Trophoblast cell (in vitro differentiated cells and primary cell): Measurements from ENCODE around the gene ZNF784.

ENCODE experiments used
- DNase-seq, 2 donors: peaks; one replicate each; pipeline ENCODE4 v3.0.0-alpha.2; 2016
- H2AFZ ChIP-seq: 2 replicates; pipeline ENCODE4 v1.6.1; 2013; ENCODE audit warnings: low read length, moderate library complexity, mild to moderate bottlenecking; ENCODE audit not compliant: insufficient read depth, poor library complexity
- H2AK5ac ChIP-seq: 2 replicates; pipeline ENCODE4 v1.6.1; 2013; ENCODE audit warnings: mild to moderate bottlenecking, low read length
- H2BK120ac ChIP-seq: 2 replicates; pipeline ENCODE4 v1.6.1; 2013; ENCODE audit warnings: low read length, mild to moderate bottlenecking, moderate library complexity; ENCODE audit not compliant: insufficient read depth, poor library complexity
- H2BK12ac ChIP-seq: 2 replicates; pipeline ENCODE4 v1.6.1; 2013; ENCODE audit warnings: mild to moderate bottlenecking, low read length, moderate library complexity
- H2BK5ac ChIP-seq: 2 replicates; pipeline ENCODE4 v1.6.1; 2013; ENCODE audit warnings: low read length, low read depth, moderate library complexity, mild to moderate bottlenecking; ENCODE audit not compliant: poor library complexity
- H3K14ac ChIP-seq: 2 replicates; pipeline ENCODE4 v1.6.1; 2013; ENCODE audit warnings: mild to moderate bottlenecking, low read length
- H3K18ac ChIP-seq: 2 replicates; pipeline ENCODE4 v1.6.1; 2013; ENCODE audit warnings: mild to moderate bottlenecking, low read length
- H3K23ac ChIP-seq: 2 replicates; pipeline ENCODE4 v1.6.1; 2013; ENCODE audit warnings: low read length
- H3K27ac ChIP-seq: 2 replicates; pipeline ENCODE4 v1.5.1; 2013; ENCODE audit warnings: low read depth, mild to moderate bottlenecking, inconsistent platforms, low read length, moderate library complexity
- H3K27me3 ChIP-seq: 2 replicates; pipeline ENCODE4 v1.6.1; 2013; ENCODE audit warnings: inconsistent platforms, mild to moderate bottlenecking, low read length, moderate library complexity; ENCODE audit not compliant: insufficient read depth
- H3K36me3 ChIP-seq, 2 experiments: 1 replicate in 1 of 2; 2 replicates in 1 of 2; pipeline ENCODE4 v1.6.1; 2013; ENCODE audit warnings: low read length in 2 of 2, mild to moderate bottlenecking in 2 of 2, moderate library complexity in 1 of 2; ENCODE audit not compliant: insufficient read depth in 2 of 2, control insufficient read depth in 1 of 2
- H3K4ac ChIP-seq: 2 replicates; pipeline ENCODE4 v1.6.1; 2013; ENCODE audit warnings: low read depth, mild to moderate bottlenecking, low read length, moderate library complexity
- H3K4me1 ChIP-seq, 2 experiments: 1 replicate in 1 of 2; 2 replicates in 1 of 2; pipeline ENCODE4 v1.6.1; 2013; ENCODE audit warnings: low read length in 2 of 2, mild to moderate bottlenecking in 2 of 2, moderate library complexity in 1 of 2; ENCODE audit not compliant: insufficient read depth in 2 of 2, control insufficient read depth in 1 of 2
- H3K4me2 ChIP-seq: 2 replicates; pipeline ENCODE4 v1.6.1; 2013; ENCODE audit warnings: inconsistent platforms, mild to moderate bottlenecking, low read length, moderate library complexity
- H3K4me3 ChIP-seq: 2 replicates; pipeline ENCODE4 v1.5.1; 2013; ENCODE audit warnings: mild to moderate bottlenecking, low read depth, low read length, inconsistent platforms
- H3K79me1 ChIP-seq: one replicate; pipeline ENCODE4 v1.6.1; 2013; ENCODE audit warnings: low read length
- H3K79me2 ChIP-seq: 2 replicates; pipeline ENCODE4 v1.6.1; 2013; ENCODE audit warnings: low read length, mild to moderate bottlenecking; ENCODE audit not compliant: control insufficient read depth, insufficient read depth, poor library complexity
- H3K9ac ChIP-seq: 2 replicates; pipeline ENCODE4 v1.6.1; 2013; ENCODE audit warnings: mild to moderate bottlenecking, low read length
- H3K9me3 ChIP-seq: 2 replicates; pipeline ENCODE4 v1.6.1; 2013; ENCODE audit warnings: low read depth, mild to moderate bottlenecking, control low read depth, inconsistent platforms, low read length; ENCODE audit not compliant: insufficient read depth
- H4K12ac ChIP-seq: 2 replicates; pipeline ENCODE4 v1.6.1; 2013; ENCODE audit warnings: low read depth, mild to moderate bottlenecking, low read length, moderate library complexity
- H4K8ac ChIP-seq: 2 replicates; pipeline ENCODE4 v1.6.1; 2013; ENCODE audit warnings: low read depth, mild to moderate bottlenecking, low read length, moderate library complexity
- H4K91ac ChIP-seq: one replicate; pipeline ENCODE4 v1.6.1; 2013; ENCODE audit warnings: low read depth, mild to moderate bottlenecking, low read length, moderate library complexity
- WGBS: extraction: QIAGEN DNeasy Blood & Tissue Kit; methylation state at CpG from one replicate; pipeline ENCODE4 v1.1.7; 2013; ENCODE audit warnings: missing lambda C conversion rate; ENCODE audit not compliant: insufficient read length, insufficient coverage; ENCODE audit errors: extremely low coverage; 5-methylcytosine and 5-hydroxymethylcytosine counted together

ZNF784 gene

GRCh38 chr19:55646889-55647731 lies 22.7 kb upstream of the ZNF784 start:
- peak overlapping the region; percentile 54 for H4K12ac ChIP-seq
- H3K23ac ChIP-seq: no peak overlapping the region
- no peak overlapping the region for H2BK12ac ChIP-seq
- H4K91ac ChIP-seq: peak overlapping the region; percentile 93
- H2BK120ac ChIP-seq: no peak overlapping the region
- peak overlapping the region; percentile 92 for H3K4me2 ChIP-seq
- H2BK5ac ChIP-seq: peak overlapping the region; percentile 13
- peaks cover 20% of the 10 kb centered on the region for H3K79me1 ChIP-seq
- peak overlapping the region; percentile 93 for H3K4me3 ChIP-seq
- peak overlapping the region; percentile 16 for H3K18ac ChIP-seq
- DNase-seq: peak in 1 of 2 donors; percentile 38
- H3K27me3 ChIP-seq: no peaks in the 10 kb centered on the region
- H3K4ac ChIP-seq: no peak overlapping the region
- H3K14ac ChIP-seq: peak overlapping the region; percentile 23
- H2AK5ac ChIP-seq: no peak overlapping the region
- H3K79me2 ChIP-seq: peaks cover 19% of the 10 kb centered on the region
- peak overlapping the region; percentile 85 for H4K8ac ChIP-seq
- peak overlapping the region; percentile 51 for H3K9ac ChIP-seq
- no peak overlapping the region for H2AFZ ChIP-seq
- H3K9me3 ChIP-seq: no peaks in the 10 kb centered on the region
- no peak overlapping the region for H3K27ac ChIP-seq
- no CpG with 5 or more reads among the region's 14 CpGs for WGBS
- H3K4me1 ChIP-seq: peaks cover 11 to 24% of the 10 kb centered on the region in 2 experiments
- H3K36me3 ChIP-seq: peaks cover 26% of the 10 kb centered on the region in 2 experiments

- Histone ChIP-seq H2BK120ac (no peak overlapping the region), H3K36me3 (peaks cover 18 to 23% of the 10 kb centered on the region in 2 experiments), H3K79me2 (peaks cover 25% of the 10 kb centered on the region), H2AFZ (no peak overlapping the region), H3K4ac (no peak overlapping the region), H3K14ac (no peak overlapping the region), H3K79me1 (peaks cover 29% of the 10 kb centered on the region), H3K4me3 (no peak overlapping the region), H4K12ac (no peak overlapping the region), H2AK5ac (no peak overlapping the region), H3K18ac (no peak overlapping the region), H4K91ac (no peak overlapping the region), H2BK5ac (no peak overlapping the region), H3K4me2 (no peak overlapping the region), H3K9me3 (no peaks in the 10 kb centered on the region), H3K9ac (no peak overlapping the region), H3K4me1 (peaks cover 11 to 25% of the 10 kb centered on the region in 2 experiments), H3K27me3 (no peaks in the 10 kb centered on the region), H4K8ac (no peak overlapping the region), H2BK12ac (no peak overlapping the region), H3K27ac (no peak overlapping the region), H3K23ac (no peak overlapping the region)
- DNase-seq: no peak
- no CpG with 5 or more reads among the region's 5 CpGs for WGBS
Measured at GRCh38 chr19:55645512-55645881, 21.1 kb upstream of the ZNF784 start.

- Histone ChIP-seq H3K9ac (no peak overlapping the region), H3K14ac (no peak overlapping the region), H4K12ac (no peak overlapping the region), H2AK5ac (no peak overlapping the region), H3K4me3 (no peak overlapping the region), H4K91ac (no peak overlapping the region), H3K36me3 (peaks cover 16 to 18% of the 10 kb centered on the region in 2 experiments), H3K4me1 (peaks cover 16 to 30% of the 10 kb centered on the region in 2 experiments), H3K9me3 (no peaks in the 10 kb centered on the region), H2BK120ac (no peak overlapping the region), H3K79me2 (peaks cover 27% of the 10 kb centered on the region), H3K4ac (peak overlapping the region; percentile 96), H3K23ac (no peak overlapping the region), H3K27ac (no peak overlapping the region), H2AFZ (no peak overlapping the region), H4K8ac (no peak overlapping the region), H2BK5ac (no peak overlapping the region), H3K18ac (no peak overlapping the region), H2BK12ac (no peak overlapping the region), H3K4me2 (peak overlapping the region; percentile 87), H3K27me3 (no peaks in the 10 kb centered on the region), H3K79me1 (peaks cover 31% of the 10 kb centered on the region)
- WGBS: no CpG with 5 or more reads among the region's 28 CpGs
- no peak for DNase-seq
Measured at GRCh38 chr19:55644842-55645511, 20.6 kb upstream of the ZNF784 start.

- WGBS: no CpG with 5 or more reads among the region's 12 CpGs
Measured at GRCh38 chr19:55644191-55644833, 19.9 kb upstream of the ZNF784 start.

More at GRCh38 chr19:55644191-55644833, 19.9 kb upstream of the ZNF784 start:
- Histone ChIP-seq H2AFZ (no peak overlapping the region), H3K79me1 (peaks cover 31% of the 10 kb centered on the region), H2BK5ac (peak overlapping the region; percentile 37), H2BK12ac (no peak overlapping the region), H3K27me3 (no peaks in the 10 kb centered on the region), H3K18ac (no peak overlapping the region), H3K14ac (peak overlapping the region; percentile 80), H3K9me3 (no peaks in the 10 kb centered on the region), H3K27ac (no peak overlapping the region), H3K79me2 (peaks cover 27% of the 10 kb centered on the region), H3K4me2 (peak overlapping the region; percentile 87), H2AK5ac (peak overlapping the region; percentile 79), H3K4me1 (peaks cover 18 to 32% of the 10 kb centered on the region in 2 experiments), H4K12ac (peak overlapping the region; percentile 62), H3K4me3 (peak overlapping the region; percentile 85), H4K8ac (peak overlapping the region; percentile 85), H3K9ac (peak overlapping the region; percentile 94), H2BK120ac (peak overlapping the region; percentile 21), H4K91ac (peak overlapping the region; percentile 69), H3K36me3 (peaks cover 13% of the 10 kb centered on the region in 2 experiments), H3K23ac (no peak overlapping the region), H3K4ac (peak overlapping the region; percentile 96)
- no peak for DNase-seq
